Breast epithelium (tissue), 4 donors: ENCODE data around the gene CAMK2B. TPM values are rescaled to one million over a fixed set of nuclear protein-coding genes. Genes with fewer than 3 reads are reported as not detected.

ENCODE experiments used
- DNase-seq, 2 donors: peaks; one replicate each; pipeline ENCODE4 v3.0.0-alpha.2; 2019; ENCODE audit warnings: low spot score in 2 of 2
- H3K27ac ChIP-seq, 2 donors: fragments of 200-600 bp; sonication (generic) in 1 of 2; one replicate each; pipeline ENCODE4 v1.5.1; 2016 to 2019; ENCODE audit warnings: mild to moderate bottlenecking in 1 of 2
- H3K27me3 ChIP-seq, 2 donors: fragments of 200-600 bp; sonication (generic) in 1 of 2; one replicate each; pipeline versions ENCODE4 v1.5.1 to v1.6.0; 2017 to 2019; ENCODE audit warnings: control low read depth in 1 of 2, mild to moderate bottlenecking in 1 of 2
- H3K36me3 ChIP-seq: fragments of 200-600 bp; one replicate; pipeline ENCODE4 v1.5.1; 2019
- H3K4me1 ChIP-seq, 2 donors: fragments of 200-600 bp; sonication (generic); one replicate each; pipeline ENCODE4 v1.5.1; 2016 to 2019; ENCODE audit warnings: control low read depth in 1 of 2
- H3K4me3 ChIP-seq, 3 donors: fragments of 200-600 bp; sonication (generic); 1 replicate in 2 of 3; 2 replicates in 1 of 3; pipeline ENCODE4 v1.5.1; 2016 to 2019; ENCODE audit warnings: mild to moderate bottlenecking in 3 of 3, moderate library complexity in 2 of 3
- H3K9me3 ChIP-seq, 2 donors: fragments of 200-600 bp; sonication (generic) in 1 of 2; one replicate each; pipeline ENCODE4 v1.5.1; 2016 to 2019; ENCODE audit warnings: control low read depth in 1 of 2
- CTCF ChIP-seq, 3 donors: fragments of 450-650 bp; IDR thresholded peaks; one replicate each; pipeline ENCODE4 v1.5.1; 2016 to 2017; ENCODE audit warnings: antibody characterized with exemption in 3 of 3, mild to moderate bottlenecking in 3 of 3, moderate library complexity in 3 of 3
- POLR2A ChIP-seq: fragments of 450-650 bp; IDR thresholded peaks from one replicate; pipeline ENCODE4 v1.6.1; 2016; ENCODE audit warnings: antibody characterized with exemption, mild to moderate bottlenecking, moderate library complexity
- POLR2AphosphoS5 ChIP-seq, 3 donors: sonication (generic); formaldehyde crosslinking; IDR thresholded peaks; one replicate each; pipeline ENCODE4 v1.6.1; 2017; ENCODE audit warnings: antibody characterized with exemption in 3 of 3
- intact Hi-C: fragments of 100-400 bp; cut with DNase I; formaldehyde crosslinking; loops from one replicate; pipeline ENCODE4 v1.15.1; 2023; ENCODE audit warnings: low total_unique reads
- total RNA-seq, 3 donors: library from RNA; depleted of rRNA; stranded (reverse); fragments of >200 nt; gene quantifications; one replicate each; pipeline ENCODE4 v1.1.0, GENCODE V29; 2016

CAMK2B gene
- total RNA-seq, 3 donors from 2014 or later = 2.0 to 9.2 TPM; not detected in 1

DNA sequence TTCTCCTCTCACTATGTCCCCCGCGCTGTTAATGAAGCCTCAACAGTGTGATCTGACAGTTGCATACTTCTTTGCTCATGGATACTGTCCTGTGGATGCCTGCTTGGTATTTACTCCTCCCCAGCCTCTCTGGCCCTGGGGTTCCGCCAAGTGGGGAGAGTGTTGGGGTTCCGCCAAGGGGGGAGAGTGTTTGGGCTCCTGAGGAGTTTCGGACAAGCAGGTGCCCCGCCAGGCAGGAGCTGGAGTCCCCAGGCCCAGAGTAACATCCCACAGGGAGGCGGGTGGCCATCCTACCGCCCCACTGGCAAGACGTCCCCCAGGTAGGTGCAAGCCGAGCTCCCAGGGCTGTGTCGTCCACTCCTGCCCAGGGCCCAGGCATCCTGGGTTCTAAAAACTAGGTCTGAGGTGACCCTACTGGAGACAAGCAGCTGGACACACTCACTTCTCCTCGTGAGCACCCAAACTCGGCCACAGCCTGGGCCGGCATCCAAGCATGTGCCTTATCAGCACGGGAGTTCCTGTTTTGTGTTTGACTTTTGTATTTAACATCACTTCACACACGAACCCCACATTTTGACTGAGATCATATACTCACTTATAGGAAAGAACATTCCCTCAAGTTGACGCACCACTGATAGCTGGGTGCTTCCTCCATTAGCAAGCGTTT, 34.2 kb downstream of the CAMK2B start:
- Histone ChIP-seq H3K9me3 (no peaks in the 10 kb centered on the region), H3K36me3 (no peaks in the 10 kb centered on the region), H3K27ac (no peak overlapping the region), H3K27me3 (peaks cover 0 to 13% of the 10 kb centered on the region in 2 donors), H3K4me1 (no peaks in the 10 kb centered on the region), H3K4me3 (no peak overlapping the region)
- no peak for TF ChIP-seq POLR2A
- DNase-seq = peak in 1 of 2 donors; percentile 46
- intact Hi-C loops = no loop called here

GRCh38 chr7:44290252-44290620, 35.2 kb downstream of the CAMK2B start:
- no peak for TF ChIP-seq POLR2A
- TF ChIP-seq POLR2AphosphoS5 (IDR thresholded peaks at IDR 0.05) = no peak
- TF ChIP-seq CTCF (IDR thresholded peaks at IDR 0.05) = no peak
- DNase-seq = peak in 1 of 2 donors; percentile 43
- intact Hi-C loops = no loop called here
- H3K4me3 ChIP-seq = no peak overlapping the region
- H3K4me1 ChIP-seq = no peaks in the 10 kb centered on the region
- H3K36me3 ChIP-seq = no peaks in the 10 kb centered on the region
- H3K9me3 ChIP-seq = no peaks in the 10 kb centered on the region
- H3K27ac ChIP-seq = no peak overlapping the region
- peaks cover 0 to 13% of the 10 kb centered on the region in 2 donors for H3K27me3 ChIP-seq

- TF ChIP-seq POLR2A = no peak
- no peak for TF ChIP-seq CTCF (IDR thresholded peaks at IDR 0.05)
- no peak for TF ChIP-seq POLR2AphosphoS5 (IDR thresholded peaks at IDR 0.05)
These were observed 35.8 kb downstream of the CAMK2B start for GRCh38 chr7:44289341-44290251.

DNA sequence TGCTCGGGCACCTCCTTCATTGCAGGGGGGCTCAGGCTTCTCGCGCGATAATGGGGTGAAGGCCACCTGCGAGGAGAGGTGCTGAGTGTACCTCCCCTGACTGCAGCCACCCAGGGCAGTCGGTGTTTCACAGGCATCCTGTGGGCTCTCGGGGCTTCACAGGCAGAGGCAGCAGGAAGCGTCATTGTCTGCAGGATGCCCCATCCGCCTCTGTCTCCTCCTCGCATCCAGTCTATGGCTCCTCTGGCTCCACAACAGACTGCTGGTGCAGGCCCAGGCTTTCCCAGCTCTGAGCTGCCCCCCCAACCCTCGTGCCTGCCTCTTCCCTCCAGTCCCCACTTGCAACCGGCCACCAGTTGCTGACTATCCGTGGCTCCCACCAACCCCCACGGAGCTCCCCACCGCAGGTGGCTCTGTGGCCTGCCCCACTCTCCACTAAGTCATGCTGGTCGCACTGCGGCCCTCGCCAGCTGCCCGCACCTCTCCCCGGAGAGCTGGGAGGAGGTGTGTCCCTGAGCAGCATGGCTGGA, 36.5 kb downstream of the CAMK2B start:
- H3K27ac ChIP-seq = no peak overlapping the region
- intact Hi-C loops = no loop called here
- no peaks in the 10 kb centered on the region for H3K4me1 ChIP-seq

More at GRCh38 chr7:44289341-44290251, 35.8 kb downstream of the CAMK2B start:
- H3K27ac ChIP-seq = no peak overlapping the region
- no peaks in the 10 kb centered on the region for H3K36me3 ChIP-seq
- peaks cover 0 to 13% of the 10 kb centered on the region in 2 donors for H3K27me3 ChIP-seq
- no peaks in the 10 kb centered on the region for H3K9me3 ChIP-seq
- no peaks in the 10 kb centered on the region for H3K4me1 ChIP-seq
- H3K4me3 ChIP-seq = no peak overlapping the region
- intact Hi-C loops = no loop called here
- DNase-seq = peak in 1 of 2 donors; percentile 46

DNA sequence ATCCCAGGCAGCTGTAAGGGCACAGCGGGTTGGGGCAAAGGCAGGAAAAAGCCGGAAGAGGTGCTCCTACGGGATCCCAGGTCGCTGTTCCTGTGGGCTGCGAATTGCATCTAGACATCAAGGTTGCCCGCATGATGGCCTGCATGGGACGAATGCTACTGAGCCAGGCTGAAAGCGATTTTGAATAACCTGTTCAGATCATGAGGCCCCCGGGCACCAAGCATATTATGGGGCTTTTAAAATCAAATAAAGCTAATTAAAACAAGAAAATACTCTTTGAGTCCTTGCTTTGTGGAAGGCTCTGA, 37.1 kb downstream of the CAMK2B start:
- Histone ChIP-seq H3K4me3 (no peak overlapping the region), H3K4me1 (no peaks in the 10 kb centered on the region), H3K27me3 (peaks cover 0 to 3% of the 10 kb centered on the region in 2 donors), H3K36me3 (no peaks in the 10 kb centered on the region), H3K27ac (no peak overlapping the region), H3K9me3 (no peaks in the 10 kb centered on the region)
- no peak for DNase-seq
- intact Hi-C loops = no loop called here
- TF ChIP-seq CTCF (IDR thresholded peaks at IDR 0.05) (no peak), POLR2A (no peak), POLR2AphosphoS5 (IDR thresholded peaks at IDR 0.05) (no peak)

More for the DNA sequence above, 36.5 kb downstream of the CAMK2B start:
- H3K4me3 ChIP-seq = no peak overlapping the region
- H3K9me3 ChIP-seq = no peaks in the 10 kb centered on the region
- no peaks in the 10 kb centered on the region for H3K36me3 ChIP-seq
- peaks cover 0 to 8% of the 10 kb centered on the region in 2 donors for H3K27me3 ChIP-seq
- peak in 1 of 2 donors; percentile 30 for DNase-seq
- no peak for TF ChIP-seq POLR2AphosphoS5 (IDR thresholded peaks at IDR 0.05)
- TF ChIP-seq POLR2A = no peak
- no peak for TF ChIP-seq CTCF (IDR thresholded peaks at IDR 0.05)
